Duodenal mucosa (tissue), 2 donors: Measurements from ENCODE around the gene DNTTIP2.
"Not testable (repeated sequence)": the region's sequence is repeated elsewhere in the genome, so short reads cannot be mapped to it uniquely, and the experiment has no call there.

Experiments
- H3K27ac ChIP-seq: one replicate; pipeline ENCODE4 v1.7.0; 2013; ENCODE audit warnings: low read depth, low read length
- H3K27me3 ChIP-seq, 2 donors: one replicate each; pipeline ENCODE4 v1.7.0; 2013; ENCODE audit warnings: low read length in 2 of 2, control low read depth in 1 of 2; ENCODE audit not compliant: insufficient read depth in 2 of 2, control insufficient read depth in 1 of 2
- H3K36me3 ChIP-seq, 2 donors: one replicate each; pipeline ENCODE4 v1.7.0; 2013; ENCODE audit warnings: low read length in 2 of 2, control low read depth in 1 of 2; ENCODE audit not compliant: insufficient read depth in 2 of 2, control insufficient read depth in 1 of 2
- H3K4me1 ChIP-seq, 2 donors: one replicate each; pipeline ENCODE4 v1.7.0; 2013; ENCODE audit warnings: low read length in 2 of 2, control low read depth in 1 of 2; ENCODE audit not compliant: insufficient read depth in 2 of 2, control insufficient read depth in 1 of 2
- H3K4me3 ChIP-seq, 2 donors: one replicate each; pipeline ENCODE4 v1.7.0; 2013; ENCODE audit warnings: low read length in 2 of 2, low read depth in 1 of 2
- H3K9ac ChIP-seq, 2 donors: one replicate each; pipeline ENCODE4 v1.7.0; 2013; ENCODE audit warnings: low read length in 2 of 2, low read depth in 1 of 2
- H3K9me3 ChIP-seq, 2 donors: one replicate each; pipeline ENCODE4 v1.7.0; 2013; ENCODE audit warnings: low read length in 2 of 2, control low read depth in 1 of 2; ENCODE audit not compliant: control insufficient read depth in 1 of 2

DNTTIP2 gene

DNA sequence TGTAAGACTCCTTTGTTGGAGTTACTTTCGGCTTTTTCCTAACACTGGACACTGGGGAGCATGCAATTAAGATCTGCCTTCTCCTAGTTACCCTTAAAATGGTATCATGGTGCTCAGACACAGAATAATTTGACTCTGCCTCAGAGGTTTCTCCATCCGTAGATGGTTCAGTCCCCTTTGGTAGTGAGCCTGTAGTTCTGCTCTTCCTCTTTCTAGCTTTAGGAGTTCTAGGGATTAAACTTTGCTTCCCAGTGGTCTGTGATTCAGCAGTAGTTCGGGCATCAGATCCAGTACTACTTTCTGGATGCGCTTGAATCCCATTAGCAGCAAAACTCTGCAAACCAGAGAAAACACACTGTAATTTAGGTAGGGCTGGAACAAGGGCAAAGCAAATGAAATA, 1.5 kb downstream of the DNTTIP2 start:
- Histone ChIP-seq H3K9ac (no peak overlapping the region), H3K4me1 (peaks cover 16 to 21% of the 10 kb centered on the region in 2 donors), H3K9me3 (no peaks in the 10 kb centered on the region), H3K4me3 (no peak overlapping the region), H3K36me3 (peaks cover 15 to 46% of the 10 kb centered on the region in 2 donors), H3K27me3 (no peaks in the 10 kb centered on the region), H3K27ac (no peak overlapping the region)

DNA sequence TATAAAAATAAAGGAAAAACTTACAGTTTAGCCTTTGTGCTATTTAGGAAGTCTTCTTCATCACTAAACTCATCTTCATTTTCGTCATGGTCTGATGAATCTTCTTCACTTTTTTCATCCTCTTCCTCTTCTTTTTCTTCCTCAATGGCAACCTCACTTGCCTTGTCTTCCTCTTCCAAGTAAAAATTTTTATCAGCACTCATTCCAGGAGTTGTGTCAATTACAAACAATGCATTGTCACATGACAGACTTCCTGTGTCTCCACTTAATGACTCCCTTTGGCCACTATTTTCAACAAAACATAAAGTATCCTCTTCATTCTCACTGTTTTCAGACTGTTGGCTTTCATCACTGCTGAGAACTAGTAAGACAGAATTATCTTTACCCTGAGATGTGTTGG, 2.8 kb downstream of the DNTTIP2 start:
- Histone ChIP-seq H3K4me1 (peaks cover 16 to 21% of the 10 kb centered on the region in 2 donors), H3K4me3 (no peak overlapping the region), H3K36me3 (peaks cover 22 to 58% of the 10 kb centered on the region in 2 donors), H3K9me3 (no peaks in the 10 kb centered on the region), H3K9ac (no peak overlapping the region), H3K27ac (no peak overlapping the region), H3K27me3 (no peaks in the 10 kb centered on the region)

GRCh38 chr1:93874025-93874651, 4.9 kb downstream of the DNTTIP2 start:
- no peak overlapping the region for H3K9ac ChIP-seq
- H3K4me1 ChIP-seq = peaks cover 16 to 17% of the 10 kb centered on the region in 2 donors
- H3K27ac ChIP-seq = no peak overlapping the region
- no peaks in the 10 kb centered on the region for H3K9me3 ChIP-seq
- H3K36me3 ChIP-seq = peaks cover 31 to 78% of the 10 kb centered on the region in 2 donors
- no peak overlapping the region for H3K4me3 ChIP-seq
- H3K27me3 ChIP-seq = no peaks in the 10 kb centered on the region

GRCh38 chr1:93871366-93871765, 7.6 kb downstream of the DNTTIP2 start:
- Histone ChIP-seq H3K36me3 (peaks cover 34 to 79% of the 10 kb centered on the region in 2 donors), H3K9ac (no peak overlapping the region), H3K9me3 (no peaks in the 10 kb centered on the region), H3K4me1 (peaks cover 0 to 3% of the 10 kb centered on the region in 2 donors), H3K27me3 (no peaks in the 10 kb centered on the region), H3K4me3 (no peak overlapping the region), H3K27ac (no peak overlapping the region)

- Histone ChIP-seq H3K4me1 (no peaks in the 10 kb centered on the region), H3K4me3 (no peak overlapping the region), H3K36me3 (peaks cover 27 to 64% of the 10 kb centered on the region in 2 donors), H3K27me3 (no peaks in the 10 kb centered on the region), H3K9ac (no peak overlapping the region), H3K9me3 (no peaks in the 10 kb centered on the region), H3K27ac (no peak overlapping the region)
Measured at GRCh38 chr1:93869653-93870052, 9.4 kb downstream of the DNTTIP2 start.

GRCh38 chr1:93868492-93868891, 10.5 kb downstream of the DNTTIP2 start:
- H3K4me3 ChIP-seq, H3K4me1 ChIP-seq, H3K27ac ChIP-seq, H3K9ac ChIP-seq, H3K9me3 ChIP-seq, H3K27me3 ChIP-seq: not testable (repeated sequence)
- H3K36me3 ChIP-seq = peaks cover 19 to 52% of the 10 kb centered on the region in 2 donors

DNA sequence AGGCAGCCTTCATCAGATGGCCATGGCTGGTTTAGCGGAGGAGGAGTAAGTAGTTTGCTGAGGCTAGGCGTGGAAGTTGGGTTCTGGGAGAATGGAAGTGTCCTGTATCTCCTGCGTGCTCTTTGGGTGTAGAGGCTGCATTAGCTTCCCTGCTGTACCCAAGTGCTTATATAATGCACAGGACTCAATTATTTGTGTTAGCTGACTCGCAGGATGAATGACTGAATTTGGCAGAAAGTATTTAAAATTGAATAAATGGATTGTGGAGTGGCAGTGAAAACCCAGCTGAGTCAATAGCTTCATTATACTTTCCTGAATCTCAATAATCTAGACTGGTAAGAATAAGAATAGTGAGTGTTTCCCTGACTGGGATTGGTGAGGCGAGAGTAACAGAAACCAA, 13.8 kb downstream of the DNTTIP2 start:
- no peaks in the 10 kb centered on the region for H3K9me3 ChIP-seq
- H3K9ac ChIP-seq = no peak overlapping the region
- H3K4me1 ChIP-seq = no peaks in the 10 kb centered on the region
- no peaks in the 10 kb centered on the region for H3K27me3 ChIP-seq
- H3K27ac ChIP-seq = no peak overlapping the region
- no peak overlapping the region for H3K4me3 ChIP-seq
- H3K36me3 ChIP-seq = peaks cover 8 to 22% of the 10 kb centered on the region in 2 donors

DNA sequence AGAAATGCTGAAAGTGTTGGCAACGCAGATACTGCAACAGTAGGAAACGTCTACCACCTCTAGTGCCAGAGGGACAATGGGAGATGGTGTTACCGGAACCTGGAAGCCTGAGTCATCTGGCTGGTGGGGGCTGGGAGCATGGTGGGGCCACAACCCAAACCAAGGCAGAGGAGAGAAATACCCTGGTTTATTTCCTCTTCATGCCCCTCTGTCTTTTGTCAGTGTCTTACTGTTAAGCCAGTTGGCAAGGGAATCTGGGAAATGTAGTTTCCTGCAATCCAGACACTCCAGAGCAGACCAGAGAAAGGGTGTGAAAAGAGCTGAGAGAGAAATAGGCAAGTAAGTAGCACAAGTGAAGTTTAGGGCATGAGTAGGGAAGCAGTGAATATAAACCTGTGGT, 14.8 kb downstream of the DNTTIP2 start:
- H3K4me3 ChIP-seq = no peak overlapping the region
- no peak overlapping the region for H3K9ac ChIP-seq
- peaks cover 3 to 12% of the 10 kb centered on the region in 2 donors for H3K36me3 ChIP-seq
- no peaks in the 10 kb centered on the region for H3K27me3 ChIP-seq
- H3K9me3 ChIP-seq = no peaks in the 10 kb centered on the region
- no peak overlapping the region for H3K27ac ChIP-seq
- no peaks in the 10 kb centered on the region for H3K4me1 ChIP-seq

DNA sequence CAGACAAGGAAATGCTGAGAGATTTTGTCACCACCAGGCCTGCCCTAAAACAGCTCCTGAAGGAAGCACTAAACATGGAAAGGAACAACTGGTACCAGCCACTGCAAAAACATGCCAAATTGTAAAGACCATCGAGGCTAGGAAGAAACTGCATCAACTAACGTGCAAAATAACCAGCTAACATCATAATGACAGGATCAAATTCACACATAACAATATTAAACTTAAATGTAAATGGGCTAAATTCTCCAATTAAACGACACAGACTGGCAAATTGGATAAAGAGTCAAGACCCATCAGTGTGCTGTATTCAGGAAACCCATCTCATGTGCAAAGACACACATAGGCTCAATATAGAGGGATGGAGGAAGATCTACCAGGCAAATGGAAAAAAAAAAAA, 21.4 kb downstream of the DNTTIP2 start:
- not testable (repeated sequence) for H3K27me3 ChIP-seq, H3K9ac ChIP-seq, H3K36me3 ChIP-seq, H3K9me3 ChIP-seq, H3K27ac ChIP-seq, H3K4me3 ChIP-seq, H3K4me1 ChIP-seq

DNA sequence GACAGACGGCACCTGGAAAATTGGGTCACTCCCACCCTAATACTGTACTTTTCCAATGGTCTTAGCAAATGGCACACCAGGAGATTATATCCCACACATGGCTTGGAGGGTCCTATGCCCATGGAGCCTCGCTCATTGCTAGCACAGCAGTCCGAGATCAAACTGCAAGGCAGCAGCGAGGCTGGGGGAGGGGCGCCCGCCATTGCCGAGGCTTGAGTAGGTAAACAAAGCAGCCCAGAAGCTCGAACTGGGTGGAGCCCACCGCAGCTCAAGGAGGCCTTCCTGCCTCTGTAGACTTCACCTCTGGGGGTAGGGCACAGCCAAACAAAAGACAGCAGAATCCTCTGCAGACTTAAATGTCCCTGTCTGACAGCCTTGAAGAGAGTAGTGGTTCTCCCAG, 23.0 kb downstream of the DNTTIP2 start:
- H3K9ac ChIP-seq, H3K4me3 ChIP-seq, H3K9me3 ChIP-seq, H3K4me1 ChIP-seq, H3K27ac ChIP-seq, H3K27me3 ChIP-seq, H3K36me3 ChIP-seq: not testable (repeated sequence)

DNA sequence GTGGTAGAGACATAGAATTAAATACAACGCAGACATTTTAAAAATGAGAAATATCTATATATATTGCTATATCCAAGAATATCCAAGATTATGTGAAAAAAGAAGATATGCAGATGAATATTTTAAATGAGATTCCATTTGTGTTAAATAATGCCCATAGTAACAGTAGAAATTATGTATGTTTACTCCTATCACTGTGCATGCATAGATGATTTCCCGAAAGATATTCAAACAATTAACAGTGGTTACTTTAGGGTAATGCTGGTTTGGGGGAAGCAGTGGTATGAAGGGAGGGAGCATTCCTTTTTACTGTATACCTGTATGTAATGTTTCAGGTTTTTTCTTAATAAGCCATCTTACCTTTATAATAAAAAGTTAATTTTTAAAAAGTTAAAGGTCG, 25.1 kb downstream of the DNTTIP2 start:
- Histone ChIP-seq H3K27me3 (no peaks in the 10 kb centered on the region), H3K4me1 (no peaks in the 10 kb centered on the region), H3K27ac (no peak overlapping the region), H3K9ac (no peak overlapping the region), H3K4me3 (no peak overlapping the region), H3K36me3 (no peaks in the 10 kb centered on the region), H3K9me3 (no peaks in the 10 kb centered on the region)
